Kidney epithelial cell (primary cell): ENCODE data around the gene ATP5PD. TPM values are rescaled to one million over a fixed set of nuclear protein-coding genes. Genes with fewer than 3 reads are reported as not detected.
A peak's percentile ranks its signal among the peaks of the same experiment; 100 is the strongest.

Source experiments
- DNase-seq: peaks from one replicate; pipeline ENCODE4 v3.0.0-alpha.2; 2010; ENCODE audit warnings: low read depth
- H3K27me3 ChIP-seq: 2 replicates; pipeline ENCODE4 v1.6.0; 2011; ENCODE audit warnings: low read length; ENCODE audit not compliant: control insufficient read depth, insufficient read depth
- H3K36me3 ChIP-seq: 2 replicates; pipeline ENCODE4 v1.5.1; 2011; ENCODE audit warnings: low read length; ENCODE audit not compliant: control insufficient read depth, insufficient read depth
- H3K4me3 ChIP-seq: 2 replicates; pipeline ENCODE4 v1.5.1; 2011; ENCODE audit warnings: low read depth, mild to moderate bottlenecking, control low read depth, low read length
- total RNA-seq: library from RNA; depleted of rRNA; stranded (reverse); fragments of >200 nt; gene quantifications from 2 replicates; pipeline ENCODE4 v1.2.3, GENCODE V29; 2015
- TF ChIP-seq, protein P1 (sequence below): IDR thresholded peaks from 2 replicates; pipeline ENCODE4 v1.5.1; 2011; ENCODE audit warnings: mild to moderate bottlenecking, moderate library complexity, low read length, control low read depth, inconsistent platforms; ENCODE audit not compliant: insufficient read depth, poor library complexity, severe bottlenecking

Gene ATP5PD
- total RNA-seq, 1 donor from 2014 or later: 275 TPM

DNA sequence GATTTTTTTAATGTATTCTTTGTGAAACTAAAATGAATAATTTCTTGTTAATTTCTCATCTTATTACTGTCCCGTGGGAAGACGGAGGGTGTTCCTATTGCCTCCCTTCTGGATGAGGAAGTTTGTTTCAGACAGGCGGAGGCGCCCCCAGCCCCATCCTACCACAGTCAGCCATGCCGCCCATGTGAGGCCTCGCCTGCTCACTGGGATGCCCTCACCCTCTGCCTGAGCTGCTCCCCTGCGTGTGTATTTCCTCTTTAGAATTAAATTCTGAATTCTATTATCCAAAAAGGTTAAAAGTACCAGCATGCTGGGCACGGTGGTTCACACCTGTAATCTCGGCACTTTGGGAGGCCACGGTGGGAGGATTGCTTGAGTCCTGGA is 14.3 kb upstream of the ATP5PD start:
- TF ChIP-seq, protein P1, sequence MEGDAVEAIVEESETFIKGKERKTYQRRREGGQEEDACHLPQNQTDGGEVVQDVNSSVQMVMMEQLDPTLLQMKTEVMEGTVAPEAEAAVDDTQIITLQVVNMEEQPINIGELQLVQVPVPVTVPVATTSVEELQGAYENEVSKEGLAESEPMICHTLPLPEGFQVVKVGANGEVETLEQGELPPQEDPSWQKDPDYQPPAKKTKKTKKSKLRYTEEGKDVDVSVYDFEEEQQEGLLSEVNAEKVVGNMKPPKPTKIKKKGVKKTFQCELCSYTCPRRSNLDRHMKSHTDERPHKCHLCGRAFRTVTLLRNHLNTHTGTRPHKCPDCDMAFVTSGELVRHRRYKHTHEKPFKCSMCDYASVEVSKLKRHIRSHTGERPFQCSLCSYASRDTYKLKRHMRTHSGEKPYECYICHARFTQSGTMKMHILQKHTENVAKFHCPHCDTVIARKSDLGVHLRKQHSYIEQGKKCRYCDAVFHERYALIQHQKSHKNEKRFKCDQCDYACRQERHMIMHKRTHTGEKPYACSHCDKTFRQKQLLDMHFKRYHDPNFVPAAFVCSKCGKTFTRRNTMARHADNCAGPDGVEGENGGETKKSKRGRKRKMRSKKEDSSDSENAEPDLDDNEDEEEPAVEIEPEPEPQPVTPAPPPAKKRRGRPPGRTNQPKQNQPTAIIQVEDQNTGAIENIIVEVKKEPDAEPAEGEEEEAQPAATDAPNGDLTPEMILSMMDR: no peak
- H3K27me3 ChIP-seq: no peaks in the 10 kb centered on the region
- H3K4me3 ChIP-seq: no peak overlapping the region
- no peak for DNase-seq
- no peaks in the 10 kb centered on the region for H3K36me3 ChIP-seq

DNA sequence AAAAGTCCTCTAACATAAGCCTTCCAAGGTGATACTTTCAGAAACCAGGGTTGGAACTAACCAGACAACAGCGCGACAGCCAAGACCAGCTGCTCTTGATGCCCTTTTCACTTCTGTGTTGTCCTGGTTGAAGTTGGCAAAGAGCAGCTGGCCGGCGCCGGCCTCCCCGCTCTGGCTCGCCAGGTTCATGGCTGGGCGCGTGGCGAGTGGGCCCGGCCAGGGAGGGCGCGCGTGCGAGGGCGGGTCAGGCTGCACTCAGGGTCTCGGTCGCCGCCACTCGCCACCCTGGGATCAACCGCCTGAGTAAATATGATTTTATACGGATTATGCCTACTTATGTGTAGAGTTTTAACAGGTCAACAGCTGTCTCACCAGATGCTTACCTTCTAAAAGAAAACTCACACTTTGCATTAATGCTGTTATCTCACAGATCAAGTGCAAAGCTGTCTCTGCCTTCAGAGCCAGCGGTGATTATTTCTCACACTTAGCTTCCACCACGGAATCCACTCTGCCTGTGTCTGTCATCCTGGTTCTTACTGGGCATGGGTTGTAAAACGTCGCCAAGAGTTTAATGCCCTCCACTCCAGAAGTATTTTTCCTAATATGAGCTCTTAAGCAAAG is 13.8 kb upstream of the ATP5PD start:
- Histone ChIP-seq H3K4me3 (no peak overlapping the region), H3K36me3 (no peaks in the 10 kb centered on the region), H3K27me3 (no peaks in the 10 kb centered on the region)
- TF ChIP-seq, protein P1: no peak
- no peak for DNase-seq

DNA sequence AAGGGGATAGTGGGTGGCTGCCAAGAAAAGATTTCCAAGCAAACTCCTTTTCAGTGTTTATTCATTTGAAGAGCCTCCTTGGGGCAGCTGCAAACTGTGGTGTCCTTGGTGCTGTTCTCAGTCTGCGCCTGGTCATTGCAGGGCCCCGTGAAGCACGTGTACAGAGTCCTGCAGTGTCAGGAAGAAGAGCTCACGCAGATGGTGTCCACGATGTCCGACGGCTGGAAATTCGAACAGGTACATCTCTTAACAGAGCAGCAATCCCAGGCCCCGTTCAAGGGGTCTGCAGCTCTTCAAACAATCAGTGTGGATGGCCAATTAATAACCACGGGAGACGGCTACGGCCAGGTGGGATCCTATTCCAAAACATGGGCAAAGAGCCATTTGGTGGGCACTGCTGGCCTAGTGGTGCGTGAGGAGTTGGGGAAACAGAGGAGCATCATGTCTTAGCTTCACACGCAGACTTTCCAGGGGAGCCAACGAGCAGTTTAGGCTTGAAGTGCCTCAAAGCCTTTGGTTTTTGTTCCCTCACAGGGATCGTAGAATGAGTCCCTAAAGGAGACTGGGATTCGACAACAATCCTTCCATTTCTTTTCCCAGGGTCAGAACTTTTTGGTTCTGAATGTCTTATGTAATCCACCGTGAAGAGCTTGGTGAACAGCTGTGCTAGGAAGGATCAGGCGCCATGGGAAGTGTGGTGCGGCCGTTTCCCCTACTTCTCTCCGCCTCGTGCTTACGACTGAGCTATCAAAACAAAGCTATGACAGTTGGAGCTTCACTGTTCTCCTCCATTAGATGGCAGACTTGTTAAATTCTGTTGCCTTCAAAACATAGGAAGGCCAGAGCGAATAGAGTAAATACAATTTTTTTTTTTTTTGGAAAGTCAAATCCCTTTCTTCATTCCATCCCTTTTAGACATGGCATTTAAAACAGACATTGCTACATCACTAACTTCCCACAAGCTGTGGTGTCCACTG is 12.9 kb upstream of the ATP5PD start:
- TF ChIP-seq, protein P1: peak; percentile 42
- no peak overlapping the region for H3K4me3 ChIP-seq
- H3K27me3 ChIP-seq: no peaks in the 10 kb centered on the region
- DNase-seq: no peak
- no peaks in the 10 kb centered on the region for H3K36me3 ChIP-seq

DNA sequence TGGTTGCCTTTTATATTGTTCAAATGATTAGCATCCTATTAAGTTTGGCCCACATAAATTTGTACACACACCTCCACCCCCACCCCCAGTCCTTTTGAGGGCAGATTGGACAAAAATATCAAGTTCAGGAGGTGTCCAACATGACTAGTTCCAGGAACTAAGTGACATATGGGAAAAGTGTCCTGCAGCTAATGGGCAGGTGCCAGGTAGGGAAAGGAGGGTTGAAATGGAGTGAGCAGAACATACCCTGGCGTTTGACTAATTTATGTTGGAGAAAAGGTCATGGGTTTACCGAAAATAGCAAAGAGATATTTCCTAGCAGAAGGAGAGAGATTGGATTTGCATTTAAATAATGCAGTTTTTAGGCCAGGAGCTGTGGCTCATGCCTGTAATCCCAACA is 5.2 kb upstream of the ATP5PD start:
- TF ChIP-seq, protein P1: no peak

DNA sequence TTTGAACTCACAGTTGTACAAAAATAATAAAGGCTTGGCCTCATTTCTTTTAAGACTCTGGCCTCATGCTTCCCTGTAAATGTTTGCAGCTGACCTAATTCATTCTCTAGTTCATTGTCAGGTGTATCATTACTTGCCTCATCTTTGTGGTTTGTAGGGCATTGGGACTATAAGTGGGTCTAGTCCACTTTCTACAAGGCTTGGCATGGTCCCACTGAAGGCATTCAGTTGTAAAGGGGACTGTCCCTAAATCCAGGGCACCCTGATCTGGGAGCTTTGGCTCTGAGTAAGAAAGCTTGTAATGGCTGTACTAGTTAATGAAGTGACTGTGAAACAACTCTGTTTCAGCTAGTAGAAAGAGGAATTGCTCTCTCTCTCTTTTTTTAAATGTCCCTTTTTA is 2.9 kb upstream of the ATP5PD start:
- Histone ChIP-seq H3K36me3 (no peaks in the 10 kb centered on the region), H3K27me3 (no peaks in the 10 kb centered on the region), H3K4me3 (no peak overlapping the region)
- TF ChIP-seq, protein P1: no peak
- DNase-seq: no peak

More for the DNA sequence above, 5.2 kb upstream of the ATP5PD start:
- no peak overlapping the region for H3K4me3 ChIP-seq
- H3K27me3 ChIP-seq: no peaks in the 10 kb centered on the region
- no peaks in the 10 kb centered on the region for H3K36me3 ChIP-seq
- no peak for DNase-seq

DNA sequence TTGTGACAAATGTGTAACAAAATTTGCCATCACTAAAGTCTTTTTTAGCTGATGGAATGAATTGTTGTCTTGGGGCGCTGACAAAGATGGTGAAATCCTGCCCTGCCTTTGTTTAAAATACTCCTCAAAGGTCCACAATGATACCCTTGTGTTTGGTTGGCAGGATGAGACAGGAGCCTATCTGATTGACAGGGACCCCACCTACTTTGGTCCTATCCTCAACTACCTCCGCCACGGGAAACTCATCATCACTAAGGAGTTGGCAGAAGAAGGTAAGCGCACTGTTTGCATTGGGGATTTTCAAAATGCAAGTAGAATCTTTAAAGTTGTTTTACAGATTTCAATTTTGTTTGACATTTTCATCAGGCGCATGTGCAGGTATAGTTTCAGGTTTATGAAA is 2.3 kb upstream of the ATP5PD start:
- H3K36me3 ChIP-seq: no peaks in the 10 kb centered on the region
- DNase-seq: no peak
- H3K4me3 ChIP-seq: no peak overlapping the region
- no peaks in the 10 kb centered on the region for H3K27me3 ChIP-seq
- TF ChIP-seq, protein P1: no peak
